Stimulated activated CD4-positive, alpha-beta T cell treated with anti-CD3 and anti-CD28 coated beads, Interleukin-4, amount 100 ng/mL, for 4 hours (primary cell): ENCODE measurements around the gene C11orf97.
"Not testable (repeated sequence)": the region's sequence is repeated elsewhere in the genome, so short reads cannot be mapped to it uniquely, and the experiment has no call there.

Experiments used
- DNase-seq, 2 experiments: peaks; one replicate each; pipeline ENCODE4 v3.0.0-alpha.2; 2020

C11orf97 gene

GRCh38 chr11:94511932-94512781 lies at the start of gene C11orf97:
Gene C11orf97 (plus strand): TSS chr11:94512461. CDS start chr11:94512529, 68 bp downstream.
- peak; percentile 49 to 56 for DNase-seq

GRCh38 chr11:94469416-94469815 lies 42.8 kb upstream of the C11orf97 start:
- no peak for DNase-seq

GRCh38 chr11:94472916-94473799 lies 39.1 kb upstream of the C11orf97 start:
- no peak for DNase-seq

- no peak for DNase-seq
Observed at GRCh38 chr11:94477624-94478023, 34.6 kb upstream of the C11orf97 start.

- DNase-seq = no peak
Observed at GRCh38 chr11:94481342-94481741, 30.9 kb upstream of the C11orf97 start.

GRCh38 chr11:94486068-94486467 lies 26.2 kb upstream of the C11orf97 start:
- DNase-seq = no peak

- DNase-seq = peak; percentile 89 to 97
Observed at GRCh38 chr11:94493281-94494125, 18.8 kb upstream of the C11orf97 start, which contains the start of the genes ANKRD49 and MRE11. Gene ANKRD49 (plus strand): TSS chr11:94493984. CDS start chr11:94496694, 2,710 bp downstream. Gene MRE11 (minus strand): TSS chr11:94493844. CDS start chr11:94492801, 1,043 bp downstream.

GRCh38 chr11:94494126-94494680 lies 18.1 kb upstream of the C11orf97 start:
- DNase-seq = no peak

- DNase-seq = no peak
Observed at GRCh38 chr11:94500181-94500580, 12.1 kb upstream of the C11orf97 start.

- DNase-seq = no peak
Observed at GRCh38 chr11:94501522-94501921, 10.7 kb upstream of the C11orf97 start.

- no peak for DNase-seq
Observed at GRCh38 chr11:94504689-94505293, 7.5 kb upstream of the C11orf97 start.

- DNase-seq = not testable (repeated sequence)
Observed at GRCh38 chr11:94506513-94506912, 5.7 kb upstream of the C11orf97 start.

GRCh38 chr11:94507485-94507884 lies 4.8 kb upstream of the C11orf97 start:
- no peak for DNase-seq

GRCh38 chr11:94513091-94513490 lies 830 bp downstream of the C11orf97 start:
- no peak for DNase-seq

GRCh38 chr11:94515398-94515797 lies 3.1 kb downstream of the C11orf97 start:
- DNase-seq = no peak

- no peak for DNase-seq
Observed at GRCh38 chr11:94516725-94517124, 4.5 kb downstream of the C11orf97 start.

- no peak for DNase-seq
Observed at GRCh38 chr11:94518300-94518699, 6.0 kb downstream of the C11orf97 start.

GRCh38 chr11:94519478-94520084 lies 7.3 kb downstream of the C11orf97 start:
- DNase-seq = no peak

GRCh38 chr11:94521684-94522083 lies 9.4 kb downstream of the C11orf97 start:
- no peak for DNase-seq

GRCh38 chr11:94524341-94524740 lies 12.1 kb downstream of the C11orf97 start:
- no peak for DNase-seq
